Measurements from ENCODE around the gene MAP1A.

Gene MAP1A

DNA sequence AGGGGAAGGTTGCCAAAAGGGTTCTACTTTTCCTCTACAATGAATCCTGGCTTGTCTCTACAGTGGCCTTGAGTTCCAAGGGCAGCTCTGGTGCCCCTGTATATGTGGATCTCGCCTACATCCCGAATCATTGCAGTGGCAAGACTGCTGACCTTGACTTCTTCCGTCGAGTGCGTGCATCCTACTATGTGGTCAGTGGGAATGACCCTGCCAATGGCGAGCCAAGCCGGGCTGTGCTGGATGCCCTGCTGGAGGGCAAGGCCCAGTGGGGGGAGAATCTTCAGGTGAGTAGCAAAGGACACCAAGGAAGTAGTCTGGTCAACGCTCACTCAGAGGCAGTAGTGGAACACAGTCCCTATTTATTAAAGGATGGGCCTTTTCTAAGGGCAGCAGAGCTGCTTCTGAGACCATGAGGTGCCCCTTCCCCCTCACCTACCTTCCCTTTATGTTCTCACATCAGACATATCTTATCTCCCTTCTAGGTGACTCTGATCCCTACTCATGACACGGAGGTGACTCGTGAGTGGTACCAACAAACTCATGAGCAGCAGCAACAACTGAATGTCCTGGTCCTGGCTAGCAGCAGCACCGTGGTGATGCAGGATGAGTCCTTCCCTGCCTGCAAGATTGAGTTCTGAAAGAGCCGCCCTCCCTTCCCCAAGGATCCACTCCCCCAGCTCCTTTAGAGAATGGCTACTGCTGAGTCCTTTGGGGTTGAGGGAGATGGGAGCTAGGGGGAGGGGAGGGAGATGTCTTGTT, 12.4 kb downstream of the MAP1A start:
- TF ChIP-seq GATA2 (IDR thresholded peaks at IDR 0.05; ENCODE audit: low read depth, low read length) (no peak), GATA3 (IDR thresholded peaks at IDR 0.05; ENCODE audit: low read depth, low read length) (no peak)

GRCh38 chr15:43531018-43531670, 13.7 kb downstream of the MAP1A start:
- TF ChIP-seq GATA2 (IDR thresholded peaks at IDR 0.05; ENCODE audit: low read depth, low read length), result no peak
- TF ChIP-seq GATA3 (IDR thresholded peaks at IDR 0.05; ENCODE audit: low read depth, low read length), result no peak

GRCh38 chr15:43534897-43535296, 17.5 kb downstream of the MAP1A start:
- TF ChIP-seq GATA2 (IDR thresholded peaks at IDR 0.05; ENCODE audit: low read depth, low read length) (no peak), GATA3 (IDR thresholded peaks at IDR 0.05; ENCODE audit: low read depth, low read length) (no peak)

- TF ChIP-seq GATA2 (IDR thresholded peaks at IDR 0.05; ENCODE audit: low read depth, low read length) (no peak), GATA3 (IDR thresholded peaks at IDR 0.05; ENCODE audit: low read depth, low read length) (no peak)
Observed at GRCh38 chr15:43538091-43538490, 20.7 kb downstream of the MAP1A start.

DNA sequence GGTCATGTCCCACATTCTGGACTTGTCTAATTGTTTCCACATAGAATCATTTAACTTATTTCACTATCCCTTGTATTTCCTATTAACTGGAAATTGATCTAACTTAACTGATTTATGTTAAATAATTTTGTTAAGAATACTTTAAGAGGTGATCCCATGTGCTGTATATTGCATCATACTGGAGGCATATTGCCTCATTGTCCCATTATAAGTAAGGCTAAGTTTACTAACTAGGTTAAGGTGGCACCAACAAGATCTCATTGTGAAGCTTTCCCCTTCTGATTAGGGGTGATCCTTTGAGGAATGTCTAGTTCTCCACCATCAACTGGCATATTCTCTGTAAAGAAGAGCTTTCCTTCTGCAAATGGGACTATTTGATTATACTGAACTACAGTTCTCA, 24.4 kb downstream of the MAP1A start:
- TF ChIP-seq GATA2 (IDR thresholded peaks at IDR 0.05; ENCODE audit: low read depth, low read length), result no peak
- TF ChIP-seq GATA3 (IDR thresholded peaks at IDR 0.05; ENCODE audit: low read depth, low read length), result no peak

DNA sequence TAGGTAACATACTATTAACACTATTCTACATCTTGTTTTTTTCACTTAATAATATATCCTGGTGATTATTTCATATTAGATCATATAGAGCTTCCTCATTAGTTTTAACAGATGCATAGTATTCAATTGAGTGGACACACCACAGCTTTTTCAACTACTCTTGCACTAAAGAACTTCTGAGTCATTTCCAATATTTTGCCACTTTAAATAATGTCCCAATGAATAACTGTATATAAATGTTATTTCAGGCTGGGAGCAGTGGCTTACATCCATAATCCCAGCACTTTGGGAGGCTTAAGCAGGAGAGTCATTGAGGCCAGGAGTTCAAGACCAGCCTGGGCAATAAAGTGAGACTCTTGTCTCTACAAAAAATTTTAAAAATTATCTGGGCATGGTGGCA, 26.9 kb downstream of the MAP1A start:
- TF ChIP-seq GATA3 (IDR thresholded peaks at IDR 0.05; ENCODE audit: low read depth, low read length) (no peak), GATA2 (IDR thresholded peaks at IDR 0.05; ENCODE audit: low read depth, low read length) (no peak)

- TF ChIP-seq GATA3 (IDR thresholded peaks at IDR 0.05; ENCODE audit: low read depth, low read length), result no peak
- no peak for TF ChIP-seq GATA2 (IDR thresholded peaks at IDR 0.05; ENCODE audit: low read depth, low read length)
Observed at GRCh38 chr15:43545426-43545825, 28.0 kb downstream of the MAP1A start.

DNA sequence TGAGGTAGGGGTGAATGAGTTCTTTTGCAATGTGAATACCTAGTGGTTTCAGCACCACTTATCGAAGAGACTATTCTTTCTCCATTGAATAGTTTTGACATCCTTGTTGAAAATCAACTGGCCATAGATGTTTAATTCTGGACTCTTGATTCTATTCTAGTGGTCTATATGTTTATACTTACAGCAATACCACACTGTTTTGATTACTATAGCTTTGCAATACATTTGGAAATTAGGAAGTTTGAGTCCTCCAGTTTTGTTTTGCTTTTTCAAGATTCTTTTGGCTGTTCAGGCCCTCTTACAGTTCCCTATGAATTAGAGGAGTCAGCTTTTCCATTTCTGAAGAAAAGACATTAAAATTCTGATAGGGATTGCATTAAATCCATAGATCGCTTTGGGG, 30.1 kb downstream of the MAP1A start:
- TF ChIP-seq GATA3 (IDR thresholded peaks at IDR 0.05; ENCODE audit: low read depth, low read length) (no peak), GATA2 (IDR thresholded peaks at IDR 0.05; ENCODE audit: low read depth, low read length) (no peak)

GRCh38 chr15:43550527-43551363, 33.3 kb downstream of the MAP1A start:
- no peak for TF ChIP-seq GATA3 (IDR thresholded peaks at IDR 0.05; ENCODE audit: low read depth, low read length)
- no peak for TF ChIP-seq GATA2 (IDR thresholded peaks at IDR 0.05; ENCODE audit: low read depth, low read length)

DNA sequence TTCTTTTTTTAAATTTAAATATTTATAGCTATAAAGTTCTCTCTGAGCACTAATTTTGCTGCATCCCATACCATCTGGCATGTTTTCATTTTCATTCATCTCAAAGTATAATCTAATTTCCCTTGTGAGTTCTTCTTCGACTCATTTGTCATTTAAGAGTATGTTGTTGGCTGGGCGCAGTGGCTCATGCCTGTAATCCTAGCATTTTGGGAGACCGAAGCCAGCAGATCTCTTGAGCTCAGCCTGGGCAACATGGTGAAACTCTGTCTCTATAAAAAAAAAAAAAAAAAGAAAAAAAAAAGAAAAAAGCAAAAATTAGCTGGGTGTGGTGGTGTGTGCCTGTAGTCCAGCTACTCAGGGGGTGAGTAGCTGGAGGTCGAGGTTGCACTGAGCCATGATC, 34.8 kb downstream of the MAP1A start:
- TF ChIP-seq GATA3 (IDR thresholded peaks at IDR 0.05; ENCODE audit: low read depth, low read length), result no peak
- TF ChIP-seq GATA2 (IDR thresholded peaks at IDR 0.05; ENCODE audit: low read depth, low read length), result no peak

GRCh38 chr15:43552986-43553385, 35.6 kb downstream of the MAP1A start:
- TF ChIP-seq GATA2 (IDR thresholded peaks at IDR 0.05; ENCODE audit: low read depth, low read length), result no peak
- TF ChIP-seq GATA3 (IDR thresholded peaks at IDR 0.05; ENCODE audit: low read depth, low read length), result no peak

Measured in SH-SY5Y (cell line).